ENCODE data around the gene KLF15.

KLF15 gene

GRCh38 chr3:126360046-126360713, 3.0 kb upstream of the KLF15 start:
- TF ChIP-seq GATA3 (IDR thresholded peaks at IDR 0.05; ENCODE audit: low read depth, low read length) (no peak), GATA2 (IDR thresholded peaks at IDR 0.05; ENCODE audit: low read depth, low read length) (no peak)

- no peak for TF ChIP-seq GATA3 (IDR thresholded peaks at IDR 0.05; ENCODE audit: low read depth, low read length)
- no peak for TF ChIP-seq GATA2 (IDR thresholded peaks at IDR 0.05; ENCODE audit: low read depth, low read length)
Observed at GRCh38 chr3:126358816-126359181, 1.6 kb upstream of the KLF15 start.

DNA sequence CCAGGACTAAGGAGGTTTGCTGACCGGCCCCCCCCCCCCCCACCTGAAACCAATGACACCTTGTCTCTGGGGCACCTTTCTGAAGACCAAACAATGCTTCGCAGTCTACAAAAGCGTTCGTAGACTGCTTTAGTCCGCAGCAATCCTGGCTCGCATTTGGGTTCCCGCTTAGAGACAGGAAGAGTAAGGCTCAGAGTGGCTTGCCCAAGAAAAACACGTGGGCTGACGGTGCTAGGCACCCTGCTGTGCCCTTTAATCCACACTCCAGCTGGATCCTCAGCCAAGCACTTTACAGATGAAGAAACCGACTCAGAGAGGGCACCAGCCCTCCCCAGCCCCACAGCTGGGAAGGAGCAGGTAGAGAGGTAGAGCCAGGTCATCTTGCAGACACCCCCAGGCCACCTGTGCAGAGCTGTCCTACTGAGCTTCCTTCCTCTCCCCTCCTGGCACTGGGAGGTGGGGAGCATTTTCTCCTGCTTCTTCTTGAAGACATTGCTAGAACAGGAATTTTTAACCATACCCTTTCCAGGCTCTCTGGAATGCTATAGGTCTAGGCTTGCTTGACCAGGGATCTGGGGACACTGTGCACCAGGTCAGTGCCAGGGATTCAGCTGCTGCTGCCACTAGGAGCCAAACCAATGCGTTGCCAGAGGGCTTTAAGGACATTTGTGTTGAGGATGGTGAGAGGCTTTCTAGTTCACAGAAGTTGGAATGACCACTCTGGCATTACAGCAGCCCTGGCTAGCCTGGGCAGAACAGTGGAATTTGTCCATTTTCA, 1.0 kb upstream of the KLF15 start:
- TF ChIP-seq GATA2 (IDR thresholded peaks at IDR 0.05; ENCODE audit: low read depth, low read length) (no peak), GATA3 (IDR thresholded peaks at IDR 0.05; ENCODE audit: low read depth, low read length) (no peak)

GRCh38 chr3:126356373-126357264, 589 bp downstream of the KLF15 start:
- TF ChIP-seq GATA3 (IDR thresholded peaks at IDR 0.05; ENCODE audit: low read depth, low read length) (no peak), GATA2 (IDR thresholded peaks at IDR 0.05; ENCODE audit: low read depth, low read length) (no peak)

DNA sequence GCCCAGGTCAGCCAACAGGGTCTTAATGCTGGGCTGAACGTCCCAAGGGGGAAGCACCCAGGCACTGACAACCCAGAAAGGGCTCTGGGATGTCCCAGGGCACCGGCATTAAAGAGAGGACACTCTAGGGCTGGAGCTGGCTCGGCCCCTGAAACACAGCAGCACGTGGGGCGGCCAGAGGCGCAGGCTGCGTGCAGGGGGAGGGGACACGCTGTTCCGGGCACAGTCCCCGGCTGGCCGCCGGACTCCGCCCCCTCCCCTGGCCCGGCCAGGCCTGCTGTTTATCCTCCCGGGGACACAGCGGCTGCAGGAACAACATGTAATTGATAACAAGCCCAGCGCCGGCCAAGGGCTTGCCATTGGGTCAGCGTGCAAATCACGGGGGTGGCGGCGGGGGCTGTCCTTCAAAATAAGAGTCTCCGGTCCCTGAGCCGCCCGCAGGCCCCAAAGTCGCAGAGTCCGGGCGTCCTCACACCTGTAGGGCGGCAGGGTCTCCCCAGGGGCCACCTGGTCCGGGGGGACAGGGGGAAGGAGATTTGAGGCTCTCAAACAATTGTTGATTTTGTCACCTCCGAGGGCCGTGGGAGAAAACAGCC, 1.3 kb downstream of the KLF15 start:
- no peak for TF ChIP-seq GATA2 (IDR thresholded peaks at IDR 0.05; ENCODE audit: low read depth, low read length)
- TF ChIP-seq GATA3 (IDR thresholded peaks at IDR 0.05; ENCODE audit: low read depth, low read length), result no peak

GRCh38 chr3:126355251-126355650, 2.0 kb downstream of the KLF15 start:
- TF ChIP-seq GATA3 (IDR thresholded peaks at IDR 0.05; ENCODE audit: low read depth, low read length) (no peak), GATA2 (IDR thresholded peaks at IDR 0.05; ENCODE audit: low read depth, low read length) (no peak)

DNA sequence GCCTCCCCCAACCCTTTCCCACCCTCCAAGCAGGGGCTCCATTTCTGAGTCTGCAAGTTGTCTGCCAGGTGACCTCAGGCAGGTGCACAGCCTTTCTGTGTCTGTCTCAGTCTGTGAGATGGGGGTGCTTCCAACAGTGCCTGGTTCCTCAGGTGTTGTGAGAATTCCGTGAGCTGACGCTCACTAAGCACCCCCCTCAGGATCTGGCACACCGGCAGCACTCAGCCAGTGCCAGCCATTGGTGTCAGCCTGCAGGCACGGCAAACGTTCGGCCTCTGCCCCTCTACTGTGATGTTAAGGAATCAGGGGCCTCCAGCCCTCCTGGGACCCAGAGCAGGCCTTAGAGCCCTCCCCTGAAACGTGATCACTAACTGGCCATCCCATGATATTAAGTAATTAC, 2.4 kb downstream of the KLF15 start:
- no peak for TF ChIP-seq GATA2 (IDR thresholded peaks at IDR 0.05; ENCODE audit: low read depth, low read length)
- TF ChIP-seq GATA3 (IDR thresholded peaks at IDR 0.05; ENCODE audit: low read depth, low read length), result no peak

- TF ChIP-seq GATA3 (IDR thresholded peaks at IDR 0.05; ENCODE audit: low read depth, low read length) (no peak), GATA2 (IDR thresholded peaks at IDR 0.05; ENCODE audit: low read depth, low read length) (no peak)
Observed at GRCh38 chr3:126353694-126354321, 3.4 kb downstream of the KLF15 start.

DNA sequence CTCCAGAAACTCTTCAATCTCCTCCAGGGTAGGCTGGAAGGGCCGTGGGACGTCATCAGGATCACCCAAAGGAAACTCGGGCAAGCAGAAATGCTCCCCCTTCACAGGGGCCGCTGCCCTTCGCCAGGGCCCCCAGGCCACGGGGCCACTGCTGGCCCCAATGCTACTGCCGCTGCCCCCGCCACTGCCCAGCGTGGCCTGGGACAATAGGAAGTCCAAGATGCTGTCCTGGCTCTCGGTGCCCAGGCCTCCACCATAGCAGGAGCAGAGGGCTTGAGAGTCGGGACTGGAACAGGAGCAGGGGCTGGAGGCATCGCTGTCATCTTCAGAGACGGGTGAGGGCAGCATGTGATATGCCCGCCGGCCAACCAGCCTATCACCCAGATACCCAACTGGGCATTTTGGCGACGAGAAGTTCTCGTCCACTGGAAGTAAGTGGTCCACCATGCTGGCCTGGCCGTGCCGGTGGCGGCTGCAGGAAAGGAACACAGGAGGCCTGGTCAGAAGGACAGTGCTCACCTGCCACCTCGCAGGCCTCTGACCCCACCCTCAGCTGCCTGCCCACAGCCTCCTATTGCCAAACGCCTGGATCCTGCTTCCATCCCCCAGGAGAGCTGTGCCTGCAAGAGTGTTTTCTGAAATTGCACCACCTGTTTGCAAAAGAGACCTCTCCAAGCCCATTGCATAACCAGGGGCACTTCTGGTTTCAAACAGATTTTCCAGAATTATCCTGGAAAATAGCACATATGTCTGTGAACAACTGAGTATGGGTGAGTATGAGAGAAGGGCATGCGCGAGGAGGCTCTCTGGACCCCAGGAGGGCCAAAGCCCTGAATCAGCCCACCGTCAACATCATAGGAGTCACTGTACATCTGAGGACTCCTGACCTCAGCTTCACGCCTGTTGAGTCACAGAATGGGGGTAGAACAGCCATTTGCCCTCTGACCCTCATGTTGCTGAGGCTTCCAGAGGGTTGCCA, 4.4 kb downstream of the KLF15 start:
- TF ChIP-seq GATA3 (IDR thresholded peaks at IDR 0.05; ENCODE audit: low read depth, low read length), result no peak
- TF ChIP-seq GATA2 (IDR thresholded peaks at IDR 0.05; ENCODE audit: low read depth, low read length), result no peak

DNA sequence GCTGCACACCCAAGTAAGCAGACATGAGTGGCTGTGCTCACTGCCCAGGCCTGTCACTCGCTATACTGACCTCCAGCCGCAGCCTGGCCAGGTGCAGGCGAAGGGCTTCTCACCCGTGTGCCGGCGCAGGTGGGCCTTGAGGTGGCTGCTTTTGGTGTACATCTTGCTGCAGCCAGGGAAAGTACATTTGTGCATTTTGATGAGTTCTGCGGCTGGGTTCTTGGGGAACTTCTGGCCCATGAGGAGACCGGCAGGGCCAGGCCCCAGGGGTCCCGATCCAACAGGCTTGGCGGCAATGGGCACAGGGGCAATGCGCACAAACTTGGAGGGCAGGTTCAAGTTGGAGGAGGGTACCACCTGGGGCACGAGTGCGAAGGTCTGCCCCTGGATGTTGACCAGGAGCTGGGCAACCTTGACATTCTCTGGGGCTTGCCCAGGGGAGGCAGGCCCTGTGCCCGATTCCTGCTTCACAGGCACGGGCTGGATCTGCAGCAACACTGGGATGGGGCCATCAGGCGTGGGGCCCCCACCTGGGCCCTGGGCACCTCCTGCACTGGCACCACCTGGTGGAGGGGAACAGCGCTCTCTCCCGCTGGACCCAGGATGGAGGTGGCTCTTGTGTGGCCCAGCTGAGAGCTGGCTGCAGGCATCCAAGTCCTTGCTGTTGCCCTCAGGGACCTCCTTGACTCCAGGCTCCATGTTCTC, 5.3 kb downstream of the KLF15 start:
- TF ChIP-seq GATA3 (IDR thresholded peaks at IDR 0.05; ENCODE audit: low read depth, low read length), result no peak
- TF ChIP-seq GATA2 (IDR thresholded peaks at IDR 0.05; ENCODE audit: low read depth, low read length), result no peak

DNA sequence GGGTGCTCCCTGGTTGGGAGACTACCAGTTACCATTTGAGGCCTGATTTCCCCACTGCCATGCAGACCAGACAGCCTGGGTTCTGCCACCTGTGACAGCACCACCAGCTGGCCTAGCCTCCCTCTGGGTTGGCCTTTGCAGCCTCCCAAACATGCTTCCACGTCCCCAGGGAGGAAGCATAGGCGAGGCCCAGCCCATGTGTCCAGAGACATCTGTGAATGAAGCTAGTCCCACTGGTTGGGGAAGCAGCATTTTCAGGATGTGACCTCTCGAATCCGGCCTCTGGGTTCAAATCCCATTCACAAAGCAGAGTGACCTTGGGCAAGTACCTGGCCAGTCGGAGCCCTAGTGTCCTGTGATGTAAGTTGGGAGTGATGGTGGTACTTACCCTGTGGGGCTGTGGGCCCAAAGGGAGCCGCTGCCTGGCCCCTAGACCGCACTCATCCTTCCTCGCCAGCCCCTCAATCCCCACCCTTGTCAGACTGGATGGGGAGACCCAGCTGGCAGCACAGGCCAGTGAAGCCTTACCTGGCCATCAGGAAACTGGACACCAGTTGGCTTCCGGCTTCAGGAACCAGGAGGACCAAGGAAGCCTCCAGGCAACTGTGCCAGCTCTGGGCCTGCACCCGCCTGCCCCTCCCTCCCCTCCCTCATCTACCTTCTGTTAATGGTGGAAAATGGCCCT, 6.0 kb downstream of the KLF15 start:
- no peak for TF ChIP-seq GATA3 (IDR thresholded peaks at IDR 0.05; ENCODE audit: low read depth, low read length)
- no peak for TF ChIP-seq GATA2 (IDR thresholded peaks at IDR 0.05; ENCODE audit: low read depth, low read length)
